NCI-H2107 (cell line): ENCODE results near the gene KCNIP3.
A peak's percentile ranks its signal among the peaks of the same experiment; 100 is the strongest.

Experiments
- DNase-seq: peaks from one replicate; lab custom pipeline; 2025; lab: John Stamatoyannopoulos, UW

KCNIP3 gene

DNA sequence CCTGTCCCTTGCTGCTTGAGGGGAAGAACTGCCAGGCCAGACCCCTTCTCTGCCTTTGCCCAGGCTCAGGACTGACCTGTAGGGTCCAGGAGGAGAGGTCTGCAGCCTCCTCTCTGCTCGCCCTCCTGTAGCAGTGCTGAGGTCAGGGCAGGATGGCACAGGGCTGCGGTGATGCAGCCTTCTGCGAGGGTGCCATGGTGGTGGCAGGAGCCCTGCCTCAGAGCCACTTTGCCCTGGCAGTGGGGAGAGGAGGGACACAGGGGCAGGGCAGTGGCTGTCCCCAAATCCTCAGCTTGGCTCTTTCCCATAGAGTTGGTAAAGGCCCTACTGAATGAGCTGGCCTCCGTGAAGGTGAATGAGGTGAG lies 22.0 kb upstream of the KCNIP3 start:
- no peak for DNase-seq

DNA sequence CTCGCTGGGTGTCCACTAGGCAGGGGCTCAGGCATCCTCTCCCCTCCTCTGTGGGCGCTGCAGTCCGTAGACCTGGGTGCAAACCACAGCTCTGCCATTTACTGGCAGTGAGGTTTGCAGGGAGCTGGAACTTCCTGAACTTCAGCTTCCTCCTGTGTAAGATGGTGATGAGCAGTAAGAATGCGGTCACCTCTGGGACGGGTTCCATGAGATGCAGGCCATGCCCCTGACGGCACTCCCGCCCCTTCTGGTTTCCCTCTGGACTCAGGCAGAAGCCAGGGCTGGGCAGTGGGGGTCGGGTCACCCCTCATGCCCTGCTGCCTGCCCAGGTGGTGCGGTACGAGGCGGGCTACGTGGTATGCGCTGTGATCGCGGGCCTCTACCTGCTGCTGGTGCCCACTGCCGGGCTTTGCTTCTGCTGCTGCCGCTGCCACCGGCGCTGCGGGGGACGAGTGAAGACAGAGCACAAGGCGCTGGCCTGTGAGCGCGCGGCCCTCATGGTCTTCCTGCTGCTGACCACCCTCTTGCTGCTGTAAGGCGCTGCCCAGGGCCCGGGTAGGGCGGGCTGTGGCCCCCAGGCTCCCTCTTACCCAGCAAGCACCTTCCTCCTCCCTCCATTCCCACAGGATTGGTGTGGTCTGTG lies 21.4 kb upstream of the KCNIP3 start:
- DNase-seq = no peak

DNA sequence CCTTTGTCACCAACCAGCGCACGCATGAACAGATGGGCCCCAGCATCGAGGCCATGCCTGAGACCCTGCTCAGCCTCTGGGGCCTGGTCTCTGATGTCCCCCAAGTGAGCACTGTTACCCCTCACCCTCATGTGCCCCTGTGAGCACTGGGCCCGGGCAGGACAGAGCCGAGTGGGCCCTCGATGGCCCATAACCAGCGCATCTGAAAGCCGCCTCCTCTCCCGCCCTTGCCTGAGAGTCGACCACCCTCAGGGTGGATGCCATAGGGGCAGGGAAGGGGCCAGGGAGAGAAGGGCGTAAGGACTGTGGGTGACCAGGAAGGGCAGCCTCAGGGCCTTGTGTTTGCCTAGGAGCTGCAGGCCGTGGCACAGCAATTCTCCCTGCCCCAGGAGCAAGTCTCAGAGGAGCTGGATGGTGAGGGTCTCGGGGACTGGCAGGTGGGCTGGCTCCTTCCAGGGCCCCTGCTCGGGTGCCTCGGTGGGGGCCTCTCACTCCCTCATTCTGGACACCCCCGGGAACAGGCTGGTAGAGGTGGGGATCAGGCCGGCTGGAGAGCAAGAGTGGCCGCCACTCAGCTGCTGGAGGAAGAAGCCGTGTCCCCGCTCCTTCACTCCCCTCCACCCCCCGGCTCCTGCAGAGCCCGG lies 20.8 kb upstream of the KCNIP3 start:
- DNase-seq = no peak

DNA sequence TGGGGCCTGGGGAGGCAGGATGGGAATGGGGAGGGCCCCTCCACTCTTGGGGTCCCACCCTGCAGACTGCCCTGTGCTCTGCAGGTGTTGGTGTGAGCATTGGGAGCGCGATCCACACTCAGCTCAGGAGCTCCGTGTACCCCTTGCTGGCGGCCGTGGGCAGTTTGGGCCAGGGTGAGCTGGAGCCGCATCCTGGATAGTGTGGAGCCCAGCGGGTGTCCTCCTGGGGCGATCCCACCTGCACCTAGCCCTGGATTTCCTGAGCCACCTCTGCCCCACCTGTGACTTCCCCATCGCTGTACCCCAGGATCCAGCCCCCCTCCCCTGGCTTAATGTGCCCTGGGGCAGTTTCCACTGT lies 20.3 kb upstream of the KCNIP3 start:
- DNase-seq = no peak

DNA sequence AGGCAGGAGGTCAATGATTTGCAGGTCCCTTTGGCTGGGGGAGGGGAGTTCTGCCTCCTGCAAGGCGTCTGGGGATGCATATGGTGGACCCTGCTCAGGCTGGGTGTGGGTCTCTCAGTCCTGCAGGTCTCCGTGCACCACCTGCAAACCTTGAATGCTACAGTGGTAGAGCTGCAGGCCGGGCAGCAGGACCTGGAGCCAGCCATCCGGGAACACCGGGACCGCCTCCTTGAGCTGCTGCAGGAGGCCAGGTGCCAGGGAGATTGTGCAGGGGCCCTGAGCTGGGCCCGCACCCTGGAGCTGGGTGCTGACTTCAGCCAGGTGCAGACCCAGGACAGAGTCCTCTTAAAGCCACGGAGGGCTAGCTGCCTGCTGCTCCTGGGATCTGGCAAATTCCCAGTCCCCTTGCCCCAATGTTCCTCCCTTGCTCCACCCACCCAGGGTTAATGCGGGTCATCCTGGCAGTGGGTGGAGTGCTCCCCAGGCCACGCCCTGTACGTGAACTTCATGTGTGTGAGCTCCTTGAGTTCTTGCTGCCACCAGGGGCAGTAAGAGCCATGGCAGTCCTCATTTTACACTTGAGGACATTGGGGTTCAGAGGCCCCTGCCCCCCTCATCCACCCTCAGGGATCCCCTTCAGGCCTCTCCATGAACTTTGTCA lies 19.8 kb upstream of the KCNIP3 start:
- no peak for DNase-seq

DNA sequence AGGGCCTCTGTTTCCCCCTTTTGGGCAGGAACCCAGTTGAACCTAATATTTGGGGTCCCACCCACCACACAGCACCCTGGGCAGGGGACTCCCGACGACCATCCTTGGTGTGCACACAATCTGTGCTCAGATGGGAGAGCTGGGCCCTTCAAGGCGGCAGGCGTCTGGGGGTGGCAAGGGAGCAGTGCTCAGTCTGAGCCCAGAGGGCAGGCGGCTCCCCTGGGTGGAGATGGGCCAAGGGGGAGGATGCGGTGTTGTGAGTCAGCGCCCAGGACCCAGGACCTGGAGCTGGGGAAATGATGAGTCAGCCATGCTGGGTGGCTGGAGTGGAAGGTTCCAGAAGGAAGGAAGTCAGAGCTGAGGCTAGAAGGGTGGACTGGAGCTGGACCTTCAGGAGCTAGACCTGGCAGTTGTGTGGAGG lies 19.1 kb upstream of the KCNIP3 start:
- no peak for DNase-seq

DNA sequence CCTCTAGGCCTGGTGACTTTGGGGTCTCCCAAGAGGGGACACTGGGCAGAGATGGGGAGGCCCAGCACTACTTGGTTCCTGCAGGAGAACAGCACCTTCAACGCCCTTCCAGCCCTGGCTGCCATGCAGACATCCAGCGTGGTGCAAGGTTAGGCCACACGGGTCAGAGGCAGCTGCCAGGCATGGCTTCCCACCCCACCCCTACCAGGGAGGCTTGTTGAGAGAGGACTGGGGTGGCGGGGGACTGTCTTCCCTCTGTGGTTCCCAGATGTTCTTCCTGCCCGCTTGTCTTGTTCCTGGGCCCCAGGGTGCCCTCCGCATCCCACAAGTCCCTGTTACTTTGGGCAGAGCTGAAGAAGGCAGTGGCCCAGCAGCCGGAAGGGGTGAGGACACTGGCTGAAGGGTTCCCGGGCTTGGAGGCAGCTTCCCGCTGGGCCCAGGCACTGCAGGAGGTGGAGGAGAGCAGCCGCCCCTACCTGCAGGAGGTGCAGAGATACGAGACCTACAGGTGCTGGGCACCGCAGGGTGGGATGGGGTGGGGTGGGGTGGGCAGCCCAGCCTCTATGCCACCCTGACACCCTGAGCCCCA lies 18.4 kb upstream of the KCNIP3 start:
- no peak for DNase-seq

DNA sequence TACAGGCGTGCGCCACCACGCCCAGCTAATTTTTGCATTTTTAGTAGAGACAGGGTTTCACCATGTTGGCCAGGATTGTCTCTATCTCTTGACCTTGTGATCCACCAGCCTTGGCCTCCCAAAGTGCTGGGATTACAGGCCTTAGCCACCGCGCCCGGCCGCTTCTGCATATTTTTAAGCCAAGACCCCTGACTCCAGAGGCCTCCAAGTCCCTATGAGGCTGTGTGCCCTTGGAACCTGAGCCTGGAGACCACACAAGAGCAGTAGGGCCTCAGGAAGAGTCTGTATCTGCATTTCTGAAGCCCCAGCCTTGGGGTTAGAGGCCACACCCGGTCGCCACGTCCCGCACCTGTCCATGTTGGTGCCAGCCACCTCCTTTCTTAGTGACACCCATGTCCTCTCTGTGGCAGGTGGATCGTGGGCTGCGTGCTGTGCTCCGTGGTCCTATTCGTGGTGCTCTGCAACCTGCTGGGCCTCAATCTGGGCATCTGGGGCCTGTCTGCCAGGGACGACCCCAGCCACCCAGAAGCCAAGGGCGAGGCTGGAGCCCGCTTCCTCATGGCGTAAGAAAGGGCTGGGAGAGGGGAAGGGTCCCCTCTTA lies 17.6 kb upstream of the KCNIP3 start:
- DNase-seq = no peak

DNA sequence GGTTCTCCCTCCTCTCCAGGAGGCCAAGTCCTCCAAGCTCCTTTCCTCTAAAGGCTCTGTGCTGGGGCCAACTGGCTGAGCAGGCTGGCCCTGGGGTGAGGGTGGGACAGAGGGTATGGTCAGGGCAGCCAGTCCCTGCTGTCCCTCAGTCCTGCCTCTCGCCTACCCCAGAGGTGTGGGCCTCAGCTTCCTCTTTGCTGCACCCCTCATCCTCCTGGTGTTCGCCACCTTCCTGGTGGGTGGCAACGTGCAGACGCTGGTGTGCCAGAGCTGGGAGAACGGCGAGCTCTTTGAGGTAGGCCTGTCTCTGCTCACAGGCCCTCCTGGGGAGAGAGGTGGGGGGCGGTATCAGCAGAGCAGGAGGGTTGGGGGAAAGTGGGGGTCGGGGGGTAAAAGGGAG lies 16.1 kb upstream of the KCNIP3 start:
- no peak for DNase-seq

DNA sequence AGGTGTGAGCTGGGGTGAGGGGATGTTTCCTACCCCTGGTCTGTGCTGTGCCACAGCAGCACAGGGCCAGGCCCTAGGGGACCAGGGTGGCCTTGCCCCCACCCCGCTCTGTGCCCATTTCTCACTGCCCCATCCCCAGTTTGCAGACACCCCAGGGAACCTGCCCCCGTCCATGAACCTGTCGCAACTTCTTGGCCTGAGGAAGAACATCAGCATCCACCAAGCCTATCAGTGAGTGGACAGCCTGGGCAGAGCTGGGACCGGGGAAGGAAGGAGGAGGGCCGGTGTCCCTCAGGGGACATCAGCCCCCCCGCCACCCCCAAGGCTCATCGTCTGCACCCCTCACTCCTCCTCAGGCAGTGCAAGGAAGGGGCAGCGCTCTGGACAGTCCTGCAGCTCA lies 15.4 kb upstream of the KCNIP3 start:
- DNase-seq = no peak

DNA sequence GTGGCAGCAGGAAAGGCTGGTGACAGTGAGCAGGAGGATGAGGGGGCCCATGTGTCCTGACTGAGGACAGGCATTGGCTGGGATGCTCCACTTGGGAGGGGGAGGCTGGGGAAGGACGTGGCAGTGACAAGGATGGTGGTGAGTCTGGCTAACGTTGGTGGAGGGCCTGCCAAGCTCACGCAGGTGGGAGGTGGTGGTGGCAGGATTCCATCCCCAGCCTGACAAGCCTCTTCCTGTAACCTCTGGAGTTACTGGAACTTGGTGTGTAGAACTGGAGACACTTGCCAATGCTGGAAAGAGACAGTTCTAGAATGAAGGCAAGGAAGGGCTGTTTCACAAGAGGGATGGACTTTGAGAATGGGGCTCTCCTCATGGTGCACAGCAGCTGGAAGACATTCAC lies 14.7 kb upstream of the KCNIP3 start:
- no peak for DNase-seq

DNA sequence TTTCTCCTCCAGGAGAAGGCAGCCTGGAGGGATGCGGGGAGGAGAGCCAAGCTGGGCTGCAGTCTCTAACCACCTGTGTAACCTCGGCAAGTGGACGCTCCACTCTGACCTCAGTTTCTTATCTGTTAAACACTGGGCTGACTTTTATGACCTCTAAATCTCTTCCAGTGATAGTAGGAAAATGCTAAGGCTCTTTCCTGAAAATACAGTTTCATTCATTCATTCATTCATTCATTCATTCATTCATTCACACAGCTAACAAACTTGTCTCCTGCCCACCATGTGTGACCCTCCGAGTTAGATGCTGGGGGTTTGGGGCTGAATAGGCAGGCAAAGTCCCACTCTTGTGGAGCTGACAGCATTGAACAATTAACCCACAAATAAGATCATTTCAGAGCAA lies 13.6 kb upstream of the KCNIP3 start:
- DNase-seq = no peak

DNA sequence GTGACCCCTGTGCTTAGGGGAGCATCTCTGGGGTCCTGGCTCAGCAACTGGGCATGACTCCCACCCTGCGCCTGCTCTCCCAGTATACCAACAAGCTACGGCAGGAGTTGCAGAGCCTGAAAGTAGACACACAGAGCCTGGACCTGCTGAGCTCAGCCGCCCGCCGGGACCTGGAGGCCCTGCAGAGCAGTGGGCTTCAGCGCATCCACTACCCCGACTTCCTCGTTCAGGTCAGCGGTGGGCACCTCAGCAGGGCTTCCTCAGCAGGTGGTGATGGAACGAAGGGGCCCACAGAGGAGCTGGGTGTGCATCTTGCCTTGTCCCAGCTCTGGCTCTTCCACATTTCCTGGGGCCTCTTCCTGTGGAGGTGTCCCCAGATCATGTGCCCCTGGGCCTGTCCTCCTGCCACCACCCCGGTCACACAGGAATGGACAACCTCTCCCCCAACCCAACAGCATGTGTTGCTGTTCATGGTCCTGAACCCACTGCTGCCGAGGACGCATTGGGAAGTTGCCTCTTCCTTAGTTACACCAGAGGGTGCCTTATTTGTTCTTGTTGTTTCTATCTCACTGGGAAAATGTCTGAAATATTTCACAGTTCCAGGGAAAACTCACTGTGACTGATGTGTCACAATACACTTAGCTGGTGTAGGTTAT lies 12.1 kb upstream of the KCNIP3 start:
- no peak for DNase-seq

DNA sequence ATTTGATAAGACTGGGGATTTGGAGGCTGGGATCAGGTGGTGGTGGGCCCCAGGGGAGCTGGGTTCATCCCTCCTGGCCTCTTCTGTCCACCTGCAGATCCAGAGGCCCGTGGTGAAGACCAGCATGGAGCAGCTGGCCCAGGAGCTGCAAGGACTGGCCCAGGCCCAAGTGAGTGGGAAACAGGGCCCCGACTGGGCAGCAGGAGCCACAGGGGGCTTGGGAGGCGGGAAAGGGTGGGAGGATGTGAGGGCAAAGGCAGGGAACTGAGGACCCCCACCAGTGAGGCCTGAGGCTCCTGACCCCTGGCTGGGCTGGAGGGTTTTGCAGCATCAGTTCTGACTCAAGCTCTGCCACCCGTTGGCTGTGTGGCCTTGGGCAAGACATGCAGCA lies 11.6 kb upstream of the KCNIP3 start:
- DNase-seq = no peak

DNA sequence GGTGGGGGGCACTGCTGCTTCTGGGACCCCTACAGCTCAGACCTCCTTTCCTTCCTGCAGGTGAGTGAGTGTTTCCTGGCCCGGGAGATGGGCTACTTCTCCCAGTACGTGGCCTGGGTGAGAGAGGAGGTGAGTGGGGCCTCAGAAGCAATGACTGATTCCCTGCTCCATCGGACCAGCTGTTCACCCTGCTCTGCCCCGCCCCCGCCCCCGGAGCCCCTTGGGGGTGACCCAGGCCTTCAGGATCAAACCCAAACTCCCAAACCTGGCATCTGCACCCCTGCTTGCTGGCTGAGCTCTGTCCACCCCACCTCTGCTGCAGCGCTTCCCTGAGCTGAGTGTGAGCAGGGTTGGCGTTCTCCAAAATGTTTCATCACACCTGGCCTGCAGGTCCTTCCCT lies 9.8 kb upstream of the KCNIP3 start:
- no peak for DNase-seq

DNA sequence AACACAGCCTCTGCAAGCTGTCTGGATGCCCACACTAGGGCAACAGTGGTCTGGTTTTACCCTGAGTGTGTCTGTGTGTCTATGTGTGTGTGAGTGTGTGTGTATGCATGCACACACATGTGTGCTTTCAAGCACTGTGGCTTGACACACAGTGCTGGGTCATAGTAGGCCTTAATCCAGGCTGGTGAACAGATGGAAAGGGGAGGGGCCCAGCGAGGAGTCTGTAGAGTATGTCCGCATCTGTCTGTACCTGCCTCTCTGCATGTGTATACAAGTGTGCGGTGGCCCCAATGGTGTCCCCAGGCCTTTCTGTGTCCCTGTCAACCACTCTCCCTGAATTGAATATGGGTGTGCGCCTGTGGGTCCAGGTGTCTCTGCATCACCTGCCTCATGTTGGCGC lies 9.3 kb upstream of the KCNIP3 start:
- no peak for DNase-seq

DNA sequence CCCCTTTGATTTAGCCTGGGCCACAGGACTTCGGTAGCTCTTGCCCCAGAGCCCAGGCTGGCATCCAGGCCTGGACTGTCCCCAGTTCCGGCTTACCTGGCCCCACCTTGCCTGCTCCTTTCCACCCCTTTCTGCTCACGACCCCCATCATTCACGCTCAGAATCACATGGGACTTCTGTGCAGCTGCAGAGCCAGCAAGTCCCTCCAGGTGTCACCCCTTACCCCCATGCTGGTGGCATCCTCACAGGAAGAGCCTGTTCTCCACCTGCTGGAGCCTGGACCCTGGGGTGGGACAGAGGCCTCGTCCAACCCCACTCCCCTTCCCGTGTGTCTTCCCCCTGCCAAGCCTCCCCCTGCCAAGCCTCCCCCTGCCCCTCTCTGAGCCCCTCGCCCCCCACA lies 7.9 kb upstream of the KCNIP3 start:
- no peak for DNase-seq

DNA sequence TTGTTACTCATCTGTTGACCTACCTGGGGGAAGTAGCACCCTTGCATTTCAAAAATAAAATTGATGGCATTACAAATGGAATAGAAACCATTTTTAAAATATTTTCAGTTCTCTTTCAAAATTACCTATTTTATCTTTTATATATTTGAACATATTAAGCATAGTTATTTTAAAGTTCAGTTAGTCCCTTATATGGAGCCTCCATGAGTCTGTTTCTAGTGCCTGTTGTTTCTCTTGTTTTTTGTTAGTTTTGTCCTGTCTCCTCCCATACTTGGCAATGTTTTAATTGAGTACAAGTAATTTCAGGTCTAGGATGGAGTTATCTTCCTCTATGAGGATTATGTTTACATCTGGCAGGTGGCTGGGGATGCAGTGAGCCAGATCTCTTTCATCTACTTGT lies 5.9 kb upstream of the KCNIP3 start:
- no peak for DNase-seq

DNA sequence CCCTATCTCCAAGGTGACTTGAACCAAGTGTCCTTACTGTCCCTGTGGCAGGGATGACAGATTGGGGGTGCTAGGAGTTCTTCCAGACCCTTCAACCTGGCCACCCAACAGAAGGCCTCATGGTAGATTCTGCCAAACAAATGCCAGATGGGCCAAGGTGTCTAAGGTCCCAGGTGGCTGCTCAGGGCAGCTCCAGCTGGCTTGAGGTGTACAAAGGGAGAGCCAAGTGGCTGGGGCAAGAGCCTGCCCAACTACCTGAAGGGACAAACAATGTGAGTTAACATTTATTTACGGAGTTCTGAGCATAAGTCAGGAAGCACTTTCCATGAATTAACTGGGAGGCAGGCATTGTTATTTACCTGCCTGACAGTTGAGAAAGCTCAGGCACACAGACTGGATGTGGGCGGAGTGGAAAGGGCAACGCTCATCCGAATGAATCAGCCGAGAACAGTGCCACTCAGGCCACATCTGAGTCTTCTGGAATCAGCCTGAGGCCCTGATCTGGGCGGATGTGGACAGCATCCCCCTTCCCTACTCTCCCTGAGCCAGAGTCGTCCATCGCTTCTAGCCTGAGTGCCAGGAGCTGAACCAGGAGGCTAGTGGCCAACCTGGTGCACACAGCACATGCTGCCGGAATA lies 4.4 kb upstream of the KCNIP3 start:
- no peak for DNase-seq

DNA sequence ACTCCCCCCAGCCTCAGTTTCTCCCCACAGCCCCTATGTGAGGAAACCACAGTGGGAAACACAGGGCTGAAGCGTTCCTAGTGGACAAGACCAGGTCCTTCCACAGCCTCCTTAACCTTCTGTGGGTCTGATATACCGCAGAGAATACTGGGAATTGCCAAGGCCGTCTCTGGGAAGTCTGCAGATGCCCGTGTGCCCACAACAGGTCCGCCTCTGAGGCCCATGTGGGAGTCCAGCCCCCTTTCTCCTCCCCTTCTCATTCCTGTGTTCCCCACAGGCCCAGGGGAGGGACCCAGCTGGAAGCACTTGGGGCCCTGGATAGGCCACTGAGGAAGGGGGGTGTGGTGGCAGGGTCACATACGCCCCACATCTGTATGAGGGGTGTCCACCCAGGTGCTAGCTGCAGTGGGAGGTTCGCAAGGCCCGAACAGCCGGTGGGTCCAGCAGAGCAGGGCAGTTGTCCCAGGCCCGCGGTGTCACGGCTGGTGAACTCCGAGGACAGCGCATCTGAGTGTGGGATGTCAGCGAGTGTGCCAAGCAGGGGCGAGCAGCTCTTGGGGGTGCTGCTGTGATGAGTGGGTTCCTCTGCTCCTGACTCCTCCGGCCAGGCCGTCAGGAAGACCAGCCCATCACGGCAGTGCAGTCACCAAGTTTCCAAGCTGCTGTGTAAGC lies 2.4 kb upstream of the KCNIP3 start:
- DNase-seq = no peak

DNA sequence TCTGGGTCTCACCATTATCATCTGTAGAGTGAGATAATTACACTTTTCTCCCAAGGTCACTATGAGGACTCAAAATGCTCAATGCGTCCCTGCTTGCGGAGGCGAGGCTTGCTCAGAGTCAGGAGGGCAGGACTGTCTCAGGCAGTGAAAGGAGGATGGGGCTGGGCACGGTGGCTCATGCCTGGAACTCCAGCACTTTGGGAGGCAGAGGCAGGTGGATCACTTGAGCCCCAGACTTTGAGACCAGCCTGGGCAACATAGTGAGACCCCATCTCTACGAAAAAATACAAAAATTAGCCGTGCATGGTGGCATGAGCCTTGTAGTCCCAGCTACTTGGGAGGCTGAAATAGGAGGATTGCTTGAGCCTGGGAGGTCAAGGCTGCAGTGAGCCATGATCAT lies 1.8 kb upstream of the KCNIP3 start:
- no peak for DNase-seq

DNA sequence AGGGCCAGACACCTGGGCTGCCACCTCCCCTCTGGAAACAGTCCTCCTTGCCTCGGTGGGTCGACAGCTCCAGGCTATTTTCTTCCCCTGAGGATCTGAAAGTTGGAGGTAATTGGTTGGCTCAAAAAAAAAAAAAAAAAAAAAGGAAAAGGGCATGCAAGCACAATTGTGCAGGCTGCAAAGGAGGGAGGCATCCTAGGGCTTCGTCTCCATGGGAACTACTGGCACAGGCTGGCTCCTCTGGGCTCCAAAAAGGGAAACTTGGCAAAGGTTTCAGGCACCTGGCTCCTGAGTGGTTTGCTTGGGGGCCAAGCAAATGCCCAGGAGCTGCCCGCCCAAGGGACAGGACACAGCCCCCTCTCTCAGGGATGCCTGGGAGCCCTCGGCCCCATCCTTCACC lies 1.1 kb upstream of the KCNIP3 start:
- peak; percentile 64 for DNase-seq
